Suprapubic skin (tissue), 4 donors: ENCODE measurements around the gene NR5A2.

Experiments used
- CTCF ChIP-seq, 2 donors: fragments of 200-600 bp in 1 of 2; fragments of 450-650 bp in 1 of 2; sonication (generic) in 1 of 2; IDR thresholded peaks; one replicate each; pipeline ENCODE4 v1.5.1; 2016 to 2019; ENCODE audit warnings: antibody characterized with exemption in 2 of 2, mild to moderate bottlenecking in 1 of 2, moderate library complexity in 1 of 2
- EP300 ChIP-seq: sonication (generic); formaldehyde crosslinking; IDR thresholded peaks from one replicate; pipeline ENCODE4 v1.6.1; 2017; ENCODE audit warnings: antibody characterized with exemption
- POLR2A ChIP-seq, 2 donors: fragments of 450-650 bp; IDR thresholded peaks; one replicate each; pipeline ENCODE4 v1.6.1; 2017; ENCODE audit warnings: antibody characterized with exemption in 2 of 2, mild to moderate bottlenecking in 2 of 2, moderate library complexity in 2 of 2
- POLR2AphosphoS5 ChIP-seq, 3 donors: sonication (generic); formaldehyde crosslinking; IDR thresholded peaks; one replicate each; pipeline ENCODE4 v1.6.1; 2017; ENCODE audit warnings: antibody characterized with exemption in 3 of 3

- no peak for TF ChIP-seq CTCF (IDR thresholded peaks at IDR 0.05)
- no peak for TF ChIP-seq POLR2A (IDR thresholded peaks at IDR 0.05)
- TF ChIP-seq POLR2AphosphoS5 (IDR thresholded peaks at IDR 0.05), result no peak
- TF ChIP-seq EP300, result no peak
These were observed 15.8 kb downstream of the NR5A2 start for GRCh38 chr1:200043336-200043668.
